Vagina (tissue), 2 donors: ENCODE results near the gene PARP12.

Source experiments
- CTCF ChIP-seq, 3 experiments: fragments of 450-650 bp in 2 of 3; fragments of 200-600 bp in 1 of 3; sonication (generic) in 1 of 3; IDR thresholded peaks; one replicate each; pipeline ENCODE4 v1.5.1; 2017 to 2019; ENCODE audit warnings: antibody characterized with exemption in 3 of 3, mild to moderate bottlenecking in 2 of 3, moderate library complexity in 2 of 3
- POLR2A ChIP-seq, 2 donors: fragments of 450-650 bp; IDR thresholded peaks; one replicate each; pipeline ENCODE4 v1.6.1; 2017; ENCODE audit warnings: antibody characterized with exemption in 2 of 2, mild to moderate bottlenecking in 2 of 2, moderate library complexity in 2 of 2
- POLR2AphosphoS5 ChIP-seq, 2 donors: sonication (generic); formaldehyde crosslinking; IDR thresholded peaks; one replicate each; pipeline ENCODE4 v1.9.0; 2017; ENCODE audit warnings: antibody characterized with exemption in 2 of 2, mild to moderate bottlenecking in 2 of 2, low read depth in 1 of 2; ENCODE audit not compliant: insufficient read depth in 1 of 2

GRCh38 chr7:140057143-140057535 lies 5.6 kb downstream of the PARP12 start:
- TF ChIP-seq POLR2A (IDR thresholded peaks at IDR 0.05) (no peak), CTCF (IDR thresholded peaks at IDR 0.05) (no peak), POLR2AphosphoS5 (IDR thresholded peaks at IDR 0.05; ENCODE audit: insufficient read depth in 1 of 2, low read depth in 1 of 2) (no peak)
